ENCODE data around the gene CTNNB1. TPM values are rescaled to one million over a fixed set of nuclear protein-coding genes. Genes with fewer than 3 reads are reported as not detected.

CTNNB1 gene
- total RNA-seq (ENCODE audit: low replicate concordance) = 818 and 892 TPM in 2 replicates

DNA sequence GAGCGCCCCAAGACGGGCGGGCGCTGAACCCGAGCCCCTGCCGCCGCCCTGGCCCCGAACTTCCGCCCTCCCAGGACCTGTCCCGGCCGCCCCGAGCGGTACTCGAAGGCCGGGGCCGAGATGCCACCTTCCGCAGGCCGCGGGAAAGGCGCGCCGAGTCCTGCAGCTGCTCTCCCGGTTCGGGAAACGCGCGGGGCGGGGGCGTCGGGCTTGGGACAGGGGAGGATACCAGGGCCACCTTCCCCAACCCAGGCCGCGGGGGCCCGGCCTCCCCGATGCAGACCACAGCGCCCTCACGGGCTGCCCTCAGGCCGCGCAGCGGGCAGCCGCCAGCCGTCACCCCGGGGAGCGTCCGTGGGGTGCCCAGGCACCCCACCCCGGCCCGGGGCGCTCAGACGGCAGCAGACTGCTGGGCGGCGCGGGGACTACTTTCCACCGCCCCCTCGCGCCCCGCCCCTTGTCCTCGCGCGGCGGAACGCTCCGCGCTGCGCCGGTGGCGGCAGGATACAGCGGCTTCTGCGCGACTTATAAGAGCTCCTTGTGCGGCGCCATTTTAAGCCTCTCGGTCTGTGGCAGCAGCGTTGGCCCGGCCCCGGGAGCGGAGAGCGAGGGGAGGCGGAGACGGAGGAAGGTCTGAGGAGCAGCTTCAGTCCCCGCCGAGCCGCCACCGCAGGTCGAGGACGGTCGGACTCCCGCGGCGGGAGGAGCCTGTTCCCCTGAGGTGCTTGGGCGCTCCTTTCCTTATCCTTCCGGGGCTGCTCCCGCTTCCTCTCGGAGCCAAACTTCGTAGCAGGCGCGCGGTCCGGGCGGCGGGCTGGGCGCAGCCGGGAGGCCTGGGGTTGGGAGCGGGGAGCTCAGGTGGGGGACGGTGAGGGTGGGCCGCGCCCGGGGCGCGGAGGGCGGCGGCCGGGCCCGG is at the start of gene CTNNB1:
Gene CTNNB1, plus strand, starts transcription at position 556 of the 916 bp plus-strand sequence. CDS start 24,564 bp downstream, outside the sequence.

